A673 (cell line): ENCODE data around the gene GSKIP.

Experiments
- EZH2 ChIP-seq: fragments of 200-600 bp; sonication (generic); IDR thresholded peaks from 2 replicates; pipeline ENCODE4 v1.6.1; 2017; ENCODE audit warnings: borderline replicate concordance, low read depth, mild to moderate bottlenecking, mixed read lengths, antibody characterized with exemption, low read length; ENCODE audit not compliant: poor library complexity, severe bottlenecking
- TF ChIP-seq, protein P1 (sequence below): fragments of 300-800, 200-600 bp; sonication (generic); conservative IDR thresholded peaks from 2 replicates; pipeline ENCODE4 v1.5.1; 2017; ENCODE audit warnings: low read depth, mild to moderate bottlenecking, antibody characterized with exemption, low read length, moderate library complexity, mixed read lengths

DNA sequence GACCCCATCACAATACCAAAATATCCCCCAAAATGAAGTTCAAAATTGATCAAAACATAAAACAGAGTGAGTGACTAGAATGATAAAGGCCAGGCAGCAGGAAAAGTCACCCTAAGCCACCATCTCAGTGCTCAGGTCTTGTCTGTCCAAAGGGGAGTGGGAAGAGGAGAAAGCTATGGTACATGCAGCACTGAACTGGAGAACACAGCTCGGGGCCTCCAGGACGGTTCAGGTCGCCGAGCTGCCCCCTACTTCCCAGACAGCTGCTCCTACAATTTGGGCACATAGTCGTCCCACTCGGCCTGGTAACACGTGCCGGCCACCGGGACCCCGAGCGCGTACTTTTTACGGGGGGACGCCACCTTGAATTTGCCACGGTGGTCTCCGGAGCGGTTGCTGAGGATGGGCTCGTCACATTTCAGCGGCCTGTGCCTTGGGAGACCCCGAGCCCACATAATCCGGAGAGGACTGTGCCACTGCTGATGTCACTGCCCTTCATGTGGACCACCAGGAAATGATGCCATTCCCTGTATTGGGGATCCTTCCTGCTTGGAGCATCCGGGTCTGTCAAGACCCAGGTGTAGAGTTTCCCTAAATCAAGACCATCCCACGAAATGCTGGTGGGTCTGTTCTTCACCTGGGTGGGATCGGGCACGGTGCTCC, 60.3 kb downstream of the GSKIP start:
- no peak for TF ChIP-seq EZH2
- TF ChIP-seq, protein P1, sequence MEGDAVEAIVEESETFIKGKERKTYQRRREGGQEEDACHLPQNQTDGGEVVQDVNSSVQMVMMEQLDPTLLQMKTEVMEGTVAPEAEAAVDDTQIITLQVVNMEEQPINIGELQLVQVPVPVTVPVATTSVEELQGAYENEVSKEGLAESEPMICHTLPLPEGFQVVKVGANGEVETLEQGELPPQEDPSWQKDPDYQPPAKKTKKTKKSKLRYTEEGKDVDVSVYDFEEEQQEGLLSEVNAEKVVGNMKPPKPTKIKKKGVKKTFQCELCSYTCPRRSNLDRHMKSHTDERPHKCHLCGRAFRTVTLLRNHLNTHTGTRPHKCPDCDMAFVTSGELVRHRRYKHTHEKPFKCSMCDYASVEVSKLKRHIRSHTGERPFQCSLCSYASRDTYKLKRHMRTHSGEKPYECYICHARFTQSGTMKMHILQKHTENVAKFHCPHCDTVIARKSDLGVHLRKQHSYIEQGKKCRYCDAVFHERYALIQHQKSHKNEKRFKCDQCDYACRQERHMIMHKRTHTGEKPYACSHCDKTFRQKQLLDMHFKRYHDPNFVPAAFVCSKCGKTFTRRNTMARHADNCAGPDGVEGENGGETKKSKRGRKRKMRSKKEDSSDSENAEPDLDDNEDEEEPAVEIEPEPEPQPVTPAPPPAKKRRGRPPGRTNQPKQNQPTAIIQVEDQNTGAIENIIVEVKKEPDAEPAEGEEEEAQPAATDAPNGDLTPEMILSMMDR: no peak
